NCI-H1694 treated with DMSO at 0.1 percent for 48 hours (cell line): ENCODE data around the gene SLC22A16.

Source experiments
- DNase-seq: peaks from one replicate; lab custom pipeline; 2025; lab: John Stamatoyannopoulos, UW

Gene SLC22A16

DNA sequence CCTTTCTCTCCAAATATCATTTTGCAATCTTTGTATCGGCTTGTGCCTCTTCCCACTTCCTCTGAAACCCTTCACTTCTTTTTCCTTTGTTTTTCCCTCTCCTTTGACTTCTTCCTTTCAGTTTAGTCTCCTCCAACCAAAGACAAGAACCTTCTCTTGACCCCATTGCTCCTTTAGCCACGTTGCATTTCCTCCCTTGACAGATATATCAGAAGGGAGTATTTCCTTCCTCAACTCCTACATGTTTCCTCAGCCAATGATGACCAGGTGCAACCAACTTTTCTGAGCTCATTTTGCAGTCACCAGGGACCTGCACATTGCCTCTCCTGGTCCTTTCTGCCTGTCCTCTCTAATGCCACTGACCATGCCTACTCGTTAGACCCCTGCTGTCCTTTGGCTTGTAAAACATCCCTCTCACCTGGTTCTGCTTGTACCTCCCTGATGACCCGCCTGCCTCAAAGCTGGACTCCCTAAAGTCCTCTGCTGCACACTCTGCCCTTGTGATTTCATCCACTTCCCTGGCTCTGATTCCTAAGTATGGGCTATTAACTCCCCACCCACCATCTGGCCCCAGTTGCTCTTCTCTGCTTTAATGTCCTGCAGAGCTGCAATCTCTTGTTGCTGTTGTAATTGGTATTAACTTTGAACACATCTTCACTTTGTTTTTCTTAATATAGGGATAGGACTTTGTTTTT lies 27.4 kb downstream of the SLC22A16 start:
- no peak for DNase-seq

DNA sequence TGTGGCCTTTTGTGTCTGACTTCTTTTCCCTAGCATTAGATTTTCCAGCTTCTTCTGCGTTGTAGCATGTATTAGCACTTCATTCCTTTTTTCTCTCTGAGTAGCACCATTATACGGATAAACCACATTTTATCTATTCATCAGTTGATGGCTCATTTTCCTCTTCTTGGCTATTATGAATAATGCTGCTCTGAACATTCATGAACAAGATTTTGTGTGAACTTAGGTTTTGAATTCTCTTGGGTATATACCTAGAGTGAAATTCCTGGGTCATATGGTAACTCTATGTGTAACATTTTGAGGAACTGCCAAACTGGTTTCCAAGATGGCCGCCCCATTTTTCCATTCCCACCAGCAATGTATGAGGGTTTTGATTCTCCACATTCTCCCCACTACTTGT lies 28.7 kb downstream of the SLC22A16 start:
- no peak for DNase-seq

DNA sequence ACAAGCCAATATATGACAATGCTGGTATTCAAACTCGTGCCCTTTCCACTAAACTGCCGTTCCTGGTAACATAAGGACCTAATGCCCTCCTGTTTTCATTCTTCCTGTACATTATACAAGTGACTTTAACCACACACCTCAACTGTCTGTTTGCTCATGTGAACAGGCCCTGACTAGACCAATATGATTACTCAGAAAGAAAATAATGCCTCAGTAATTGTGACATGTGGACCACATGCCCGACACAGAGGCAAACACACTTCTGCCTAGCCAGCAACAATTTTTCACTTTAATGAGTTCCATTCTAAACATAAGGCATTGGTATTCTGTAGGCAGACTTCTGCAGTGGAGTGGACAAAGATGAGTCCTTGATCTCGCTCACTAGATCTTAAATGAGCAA lies 30.0 kb downstream of the SLC22A16 start:
- no peak for DNase-seq

DNA sequence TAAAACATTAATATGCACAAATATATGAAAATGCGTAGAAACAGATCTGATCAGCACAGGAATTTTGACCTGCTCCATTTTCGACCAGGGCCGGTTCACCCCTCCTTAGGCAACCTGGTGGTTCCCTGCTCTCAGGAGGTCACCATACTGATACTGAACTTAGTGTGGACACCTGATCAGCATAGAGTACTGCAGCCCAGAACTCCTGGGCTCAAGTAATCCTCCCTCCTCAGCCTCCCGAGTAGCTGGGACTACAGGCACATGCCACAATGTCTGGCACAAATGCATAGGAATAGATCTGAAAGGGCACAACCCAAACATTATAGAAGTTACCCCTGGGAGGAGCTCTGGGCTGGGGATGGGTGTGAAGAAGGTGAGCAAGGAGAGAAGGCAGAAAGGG lies 36.4 kb downstream of the SLC22A16 start:
- no peak for DNase-seq

DNA sequence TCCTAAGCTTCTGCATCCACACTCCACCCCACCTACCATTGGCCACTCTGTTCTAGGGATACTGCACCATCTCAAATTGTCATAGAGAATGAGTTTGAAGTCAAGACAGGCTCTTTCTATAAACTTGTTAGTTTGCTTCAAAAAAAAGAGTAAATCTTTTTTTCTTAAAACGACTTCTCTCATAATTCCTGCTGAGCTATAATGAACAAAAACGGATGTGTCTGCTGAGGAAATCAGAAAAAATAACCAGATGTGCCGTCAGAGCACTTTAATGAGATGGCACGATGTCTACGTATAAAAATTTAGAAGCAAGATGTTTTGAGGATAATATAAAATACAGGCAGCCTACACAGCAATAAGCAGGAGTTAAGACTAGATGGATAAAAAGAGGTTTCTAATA lies 37.1 kb downstream of the SLC22A16 start:
- DNase-seq = no peak

DNA sequence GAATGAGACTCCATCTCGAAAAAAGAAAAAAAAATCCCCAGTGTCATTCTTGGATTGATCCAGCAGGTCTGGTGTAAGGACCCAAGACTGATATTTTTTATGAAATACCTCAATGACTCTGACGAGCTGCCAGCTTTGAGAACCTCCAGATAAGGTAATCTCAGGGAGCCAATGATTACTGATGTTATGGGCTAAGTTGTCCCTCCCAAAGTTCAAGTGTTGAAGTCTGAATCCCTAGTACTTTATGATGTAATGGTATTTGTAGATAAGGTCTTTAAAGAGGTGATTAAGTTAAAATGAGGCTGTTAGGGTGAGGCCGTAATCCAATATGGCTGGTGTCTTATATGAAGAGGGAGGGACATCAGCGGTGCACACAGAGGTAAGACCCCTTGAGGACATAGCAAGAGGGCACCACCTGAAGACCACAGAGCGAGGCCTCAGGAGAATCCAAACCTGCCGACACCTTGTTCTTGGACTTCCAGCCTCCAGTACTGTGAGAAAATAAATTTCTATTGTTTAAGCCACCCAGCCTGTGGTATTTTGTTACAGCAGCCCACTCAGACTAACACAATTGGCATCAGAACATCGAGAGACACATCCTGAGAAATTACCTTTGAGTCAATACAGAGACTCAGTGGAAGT lies 41.3 kb downstream of the SLC22A16 start:
- no peak for DNase-seq

DNA sequence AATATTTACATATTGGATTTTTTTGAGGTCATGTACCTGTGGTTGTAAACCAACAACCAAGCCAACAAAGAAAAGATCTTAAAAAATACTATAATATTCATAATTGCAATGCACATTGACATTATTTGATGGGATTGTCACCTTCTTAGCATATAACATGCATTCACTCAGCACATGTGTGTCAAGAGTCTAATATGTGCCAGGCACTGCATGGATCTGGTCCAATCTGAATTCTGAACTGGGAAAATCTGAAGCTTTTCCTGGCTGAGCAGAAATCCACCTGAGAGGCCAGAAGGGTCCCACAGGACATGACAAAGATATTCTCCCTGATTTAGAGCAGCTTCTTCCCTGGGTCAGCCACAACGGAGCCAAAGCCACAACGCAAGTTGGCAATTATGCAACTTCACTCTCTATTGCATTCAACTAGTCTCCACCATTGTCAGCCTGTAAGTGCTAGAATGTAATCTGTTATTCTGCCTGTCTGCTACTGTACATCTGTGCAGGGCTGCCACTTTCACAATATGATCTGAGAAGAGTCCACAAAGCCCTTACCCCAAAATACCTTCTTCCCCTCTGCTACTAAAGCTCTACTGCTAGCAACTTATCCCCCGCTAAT lies 44.0 kb downstream of the SLC22A16 start:
- no peak for DNase-seq

DNA sequence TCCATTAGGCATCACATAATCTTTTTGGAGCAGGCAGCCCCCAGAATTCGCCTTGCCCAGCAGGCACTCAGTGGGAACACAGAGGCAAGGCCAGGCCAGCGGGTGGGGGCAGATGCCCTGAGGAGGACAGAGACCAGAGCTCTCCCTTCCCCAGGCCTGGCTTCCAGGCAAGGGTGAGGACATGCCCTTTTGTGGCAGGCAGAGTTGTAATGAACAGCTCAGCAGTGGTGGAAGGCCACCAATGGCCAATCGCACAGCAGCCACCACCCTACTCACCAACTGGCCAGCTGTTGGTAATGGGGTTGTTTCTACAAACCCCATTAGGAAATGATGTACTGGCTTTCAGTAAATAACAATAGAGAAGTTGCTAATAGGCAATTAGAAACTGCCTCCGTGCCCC lies 45.7 kb downstream of the SLC22A16 start:
- no peak for DNase-seq

DNA sequence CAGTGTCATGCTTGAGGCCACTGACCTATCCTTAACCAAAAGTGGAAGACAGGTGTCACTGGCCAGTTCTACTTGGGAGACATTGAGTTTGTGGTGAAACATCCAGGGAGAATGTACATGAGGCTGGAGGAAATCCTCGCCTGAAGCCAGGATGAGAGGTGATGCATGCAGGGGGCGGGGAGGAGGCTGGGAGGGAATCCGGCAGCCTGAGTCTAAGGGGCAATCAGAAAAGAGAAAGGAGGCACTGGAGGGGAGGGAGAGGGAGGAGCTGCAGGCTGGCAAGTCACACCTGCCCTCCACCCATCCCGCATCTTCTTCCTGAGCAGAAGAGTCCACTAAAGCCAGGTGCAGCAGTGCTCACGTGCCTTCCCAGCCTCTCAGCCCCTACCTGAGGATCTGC lies 46.2 kb downstream of the SLC22A16 start:
- no peak for DNase-seq

DNA sequence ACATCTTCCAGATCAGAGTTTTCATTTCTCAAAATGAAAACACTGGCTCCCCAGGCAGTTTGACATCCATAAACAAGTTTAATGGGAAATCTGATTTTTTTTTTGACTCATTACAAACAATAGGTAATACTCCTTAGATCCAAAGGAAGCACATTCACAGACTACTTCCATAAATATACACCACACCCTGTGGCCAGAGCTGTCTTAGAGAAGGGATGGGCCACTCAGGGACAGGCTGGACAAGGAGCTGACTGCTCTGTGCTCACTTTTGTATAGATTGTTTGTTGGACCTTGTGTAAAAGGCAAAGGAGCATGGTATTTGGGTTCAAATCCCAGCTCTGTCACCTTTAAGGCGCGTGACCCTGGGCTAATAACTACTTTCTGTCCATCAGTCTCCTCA lies 48.3 kb downstream of the SLC22A16 start:
- no peak for DNase-seq

DNA sequence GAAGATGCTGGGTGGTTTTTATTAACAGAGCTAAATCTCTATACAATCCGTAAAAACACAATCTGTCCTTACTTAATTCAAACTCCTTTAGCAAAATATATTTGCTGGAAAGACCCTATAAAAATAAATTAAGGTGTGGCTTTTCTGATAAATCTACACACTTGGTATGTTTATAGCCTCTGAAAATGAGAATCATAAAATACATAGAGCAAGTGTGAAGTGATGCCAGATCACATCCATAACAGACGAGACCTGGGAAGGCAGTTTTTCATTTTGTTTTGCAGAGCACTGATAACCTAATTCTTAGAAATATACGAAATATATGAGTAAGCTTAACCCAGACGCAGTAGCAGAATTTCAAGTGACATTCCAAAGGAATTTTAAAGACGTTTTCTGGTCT lies 50.6 kb downstream of the SLC22A16 start:
- DNase-seq = no peak

DNA sequence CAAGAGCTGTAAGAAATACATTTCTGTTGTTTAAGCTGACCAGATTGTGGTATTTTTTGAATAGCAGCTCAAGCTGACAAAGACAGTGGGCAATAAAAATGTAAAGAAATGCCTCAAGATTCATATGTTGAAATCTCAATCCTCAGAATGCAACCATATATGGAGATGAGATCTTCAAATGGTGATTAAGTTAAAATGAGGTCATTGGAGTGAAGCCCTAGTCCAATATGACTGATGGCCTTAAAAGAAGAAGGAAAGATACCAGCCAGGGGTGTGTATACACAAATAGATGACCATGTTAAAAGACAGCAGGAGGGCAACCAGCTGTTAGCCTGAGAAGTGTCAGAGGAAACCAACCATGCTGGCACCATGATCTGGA lies 54.0 kb downstream of the SLC22A16 start:
- no peak for DNase-seq

DNA sequence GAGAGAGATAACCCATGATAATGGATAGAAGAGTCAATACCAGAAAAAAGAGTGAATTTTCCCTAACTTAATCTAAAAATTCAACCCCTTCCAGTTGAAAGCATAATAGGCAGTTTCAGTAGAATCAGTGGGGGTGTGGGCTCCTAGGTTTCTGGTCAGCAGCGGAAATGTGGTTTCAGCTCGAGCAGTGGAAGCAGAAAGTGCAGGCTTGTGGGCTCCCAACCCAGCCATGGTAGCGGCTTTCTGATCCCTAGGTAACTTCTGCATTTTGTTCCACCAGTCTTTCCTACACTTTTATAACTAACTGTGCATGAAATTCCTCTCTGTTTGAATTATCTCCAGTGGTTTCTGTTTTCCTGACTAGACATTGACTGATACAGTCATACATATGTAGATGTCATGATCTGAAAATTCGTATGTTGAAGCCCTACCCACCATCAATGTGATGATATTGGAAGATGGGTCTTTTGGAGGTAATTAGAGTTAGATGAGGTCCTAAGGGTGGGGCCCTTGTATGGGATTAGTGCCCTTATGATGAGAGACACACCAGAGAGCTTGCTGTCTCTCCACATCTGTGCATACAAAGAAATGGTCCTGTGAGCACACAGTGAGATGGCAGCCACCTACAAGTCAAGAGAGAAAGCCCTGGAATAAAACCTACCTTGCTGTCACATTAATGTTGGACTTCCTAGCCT lies 54.5 kb downstream of the SLC22A16 start:
- DNase-seq = no peak

DNA sequence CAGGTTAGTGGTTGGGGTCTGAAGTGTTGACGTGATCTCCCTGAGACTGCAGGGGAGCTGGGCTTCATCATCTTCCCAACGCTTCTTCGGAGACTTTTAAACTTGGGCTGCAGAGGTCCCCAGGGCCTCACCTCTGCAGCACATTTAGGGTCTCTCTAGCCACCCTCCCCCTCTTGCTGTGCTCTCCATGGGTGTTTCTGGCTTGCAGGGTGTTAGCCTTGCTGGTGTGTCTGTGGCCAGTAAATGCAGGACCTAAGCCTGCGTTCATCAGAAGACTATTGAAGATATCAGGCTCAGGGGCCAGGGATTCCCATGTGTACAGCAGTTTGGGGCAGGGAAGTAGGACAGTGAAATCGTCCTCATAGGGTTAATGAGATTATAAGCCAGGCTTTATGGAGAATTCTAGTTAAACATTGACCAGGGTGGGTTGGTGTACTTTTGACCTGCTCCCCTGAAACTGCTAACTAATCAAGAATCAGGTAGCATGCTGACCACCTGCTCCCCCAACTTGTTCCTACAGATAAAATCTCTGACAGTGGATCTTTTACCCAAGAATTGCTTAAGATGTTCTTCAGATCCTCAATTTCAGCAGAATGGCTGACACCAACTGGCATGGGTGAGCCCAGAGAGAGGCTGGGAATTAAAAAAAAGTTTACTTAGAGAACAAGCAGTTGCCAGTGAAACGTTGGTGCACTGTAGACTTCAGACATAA lies 57.2 kb downstream of the SLC22A16 start:
- no peak for DNase-seq

DNA sequence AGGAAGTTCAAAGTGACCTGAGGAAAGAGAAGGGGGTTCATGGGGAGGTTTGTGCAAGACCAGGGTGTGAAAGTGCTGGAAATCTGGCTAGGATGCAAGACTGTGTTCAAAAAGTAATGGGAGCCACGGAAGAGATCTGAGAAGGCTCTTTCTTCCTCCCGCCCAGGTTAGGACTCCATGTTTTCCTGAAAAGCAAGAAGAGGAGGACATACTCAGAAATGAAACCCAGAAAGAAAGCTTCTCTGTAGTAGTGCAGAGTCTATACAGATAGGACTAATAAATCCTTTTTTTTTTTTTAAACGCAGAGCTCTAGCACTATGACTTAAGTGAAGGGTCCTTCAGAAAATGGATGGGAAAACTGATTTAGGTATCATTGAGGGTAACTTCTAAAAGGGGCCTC lies 57.8 kb downstream of the SLC22A16 start:
- no peak for DNase-seq

DNA sequence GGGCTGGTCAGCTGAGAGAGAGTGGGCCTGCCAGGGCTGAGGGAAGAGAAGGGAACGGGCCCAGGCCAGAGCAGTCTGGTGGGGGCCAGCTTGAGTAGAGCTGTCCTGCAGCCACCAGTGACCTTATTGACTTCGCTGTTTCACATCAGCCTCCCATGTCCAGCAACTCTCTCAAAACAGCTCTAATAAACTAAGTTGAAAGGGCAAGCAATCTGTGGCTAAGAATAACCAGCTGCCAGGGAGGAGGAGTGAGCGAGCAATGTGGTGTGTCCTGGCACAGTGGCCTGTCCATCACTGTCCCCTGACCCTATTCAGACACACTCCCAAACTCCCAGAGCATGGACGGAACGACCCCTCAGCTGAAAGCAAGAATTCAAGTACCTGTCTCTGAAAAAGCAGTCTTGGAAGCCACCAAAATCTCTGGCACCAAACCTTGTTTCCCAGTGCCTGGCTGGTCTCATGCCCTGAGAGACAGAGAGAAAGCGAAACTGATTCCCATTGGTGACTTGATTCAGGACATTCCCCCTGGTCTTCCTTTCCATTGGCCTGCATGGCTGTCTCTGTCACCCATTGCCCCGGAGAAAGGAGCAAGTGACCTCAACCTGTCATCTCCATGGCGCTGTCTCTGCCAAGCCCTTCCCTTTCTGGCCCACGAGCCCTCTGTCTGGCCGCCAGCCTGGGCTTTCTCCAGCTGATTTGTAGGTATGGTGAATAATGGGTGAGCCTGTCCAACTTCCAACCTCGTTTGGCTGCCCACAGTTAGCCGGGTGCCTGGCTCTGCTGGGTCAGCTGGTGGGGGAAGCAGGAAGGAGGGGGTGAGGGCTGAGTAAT lies 61.1 kb downstream of the SLC22A16 start, which contains the start of gene DDO:
DDO (minus strand) TSS at position 490 of the 831 bp plus-strand sequence. CDS start 2,113 bp downstream, outside the sequence.
- no peak for DNase-seq

DNA sequence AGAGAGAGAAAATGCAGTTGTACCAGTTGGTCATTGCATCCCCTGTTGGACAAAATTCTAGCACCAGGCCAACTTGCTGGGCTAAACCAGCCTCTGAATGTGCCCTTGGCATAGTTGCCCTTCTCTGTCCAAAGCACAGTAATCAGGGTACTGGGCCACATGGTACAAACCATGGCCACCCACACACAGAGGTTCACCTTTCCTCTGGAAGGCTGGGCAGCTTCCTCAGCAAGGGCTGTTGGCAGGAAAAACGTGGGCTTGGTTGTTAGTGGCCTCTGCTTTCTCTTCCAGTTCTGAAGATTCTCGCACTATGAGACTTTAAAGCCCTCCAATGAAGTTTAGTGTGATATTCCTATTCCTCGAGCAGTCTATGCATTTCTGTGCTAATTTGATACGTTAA lies 61.7 kb downstream of the SLC22A16 start:
- DNase-seq = no peak

DNA sequence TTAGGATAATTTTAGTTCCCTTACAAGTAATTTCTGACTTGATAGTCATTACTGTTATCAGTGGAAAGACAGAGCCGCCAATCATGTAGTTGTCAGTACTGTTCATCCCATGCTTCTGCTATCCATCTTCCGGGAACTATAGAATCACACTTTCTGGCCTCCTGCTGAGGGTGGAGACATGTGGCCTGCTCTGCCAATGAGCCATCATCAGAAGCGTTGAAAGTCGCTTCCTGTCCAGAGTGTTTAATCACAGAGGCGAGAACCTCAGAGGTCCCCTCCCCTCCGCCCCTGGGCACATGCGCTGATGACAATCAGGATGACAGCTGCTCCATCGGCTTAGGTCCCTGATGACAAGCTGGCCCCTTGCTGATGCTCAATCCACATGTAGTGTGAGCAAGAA lies 64.1 kb downstream of the SLC22A16 start:
- DNase-seq = no peak

DNA sequence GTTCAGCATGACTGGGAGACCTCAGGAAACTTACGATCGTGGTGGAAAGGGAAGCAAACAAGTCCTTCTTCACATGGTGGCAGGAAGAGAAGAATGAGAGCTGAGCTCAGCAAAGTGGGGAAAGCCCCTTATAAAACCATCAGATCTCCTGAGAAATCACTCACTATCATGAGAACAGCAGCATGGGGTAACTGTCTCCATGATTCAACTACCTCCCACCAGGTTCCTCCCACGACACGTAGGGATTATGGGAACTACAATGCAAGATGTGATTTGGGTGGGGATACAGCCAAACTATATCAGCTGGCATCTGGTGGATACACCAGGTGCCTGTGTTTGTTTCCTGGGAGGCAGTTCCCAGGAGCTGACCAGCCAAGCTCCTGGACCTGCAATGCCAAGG lies 65.9 kb downstream of the SLC22A16 start:
- DNase-seq = no peak

DNA sequence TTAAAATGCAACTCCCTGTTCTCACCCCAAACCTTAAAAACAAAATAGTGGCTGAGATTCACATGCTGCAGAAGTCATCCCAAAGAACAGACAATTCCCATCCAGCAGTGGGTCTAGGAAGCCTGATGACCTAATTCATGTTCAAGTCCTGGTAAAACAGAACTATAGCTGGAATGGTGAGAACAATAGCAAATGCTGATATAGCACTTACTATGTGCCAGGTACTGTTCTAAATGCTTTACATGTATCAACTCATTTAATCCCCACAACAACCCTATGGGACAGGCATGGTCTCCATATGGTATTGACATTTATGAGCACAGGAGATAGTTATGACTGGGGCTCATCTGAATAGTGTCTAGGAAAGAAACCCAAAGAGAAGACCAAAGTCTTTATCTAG lies 66.6 kb downstream of the SLC22A16 start:
- DNase-seq = no peak

DNA sequence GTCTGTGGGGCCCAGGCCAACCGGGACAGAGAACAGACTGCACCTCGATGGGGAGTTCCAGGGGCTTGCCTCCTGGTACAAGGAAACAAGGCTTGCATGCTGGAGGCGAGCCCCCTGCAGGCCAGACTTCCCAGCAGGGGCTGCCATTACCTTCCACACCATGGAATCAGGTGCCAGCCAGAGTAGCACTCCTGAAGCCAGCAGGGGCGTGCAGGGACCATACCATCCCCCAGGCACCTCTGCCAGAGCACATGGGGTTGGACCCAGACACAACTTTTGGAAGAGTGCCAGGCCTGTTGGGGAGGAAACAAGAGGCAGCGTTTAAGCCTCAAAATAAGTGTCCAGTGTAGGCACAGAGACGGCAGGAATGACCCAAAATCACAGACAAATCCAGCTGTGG lies 67.5 kb downstream of the SLC22A16 start:
- no peak for DNase-seq
